ENCODE data around the gene PTPRD. TPM values are rescaled to one million over a fixed set of nuclear protein-coding genes. Genes with fewer than 3 reads are reported as not detected.

PTPRD gene
- polyA plus RNA-seq, 1 experiment, result 0.39 TPM

DNA sequence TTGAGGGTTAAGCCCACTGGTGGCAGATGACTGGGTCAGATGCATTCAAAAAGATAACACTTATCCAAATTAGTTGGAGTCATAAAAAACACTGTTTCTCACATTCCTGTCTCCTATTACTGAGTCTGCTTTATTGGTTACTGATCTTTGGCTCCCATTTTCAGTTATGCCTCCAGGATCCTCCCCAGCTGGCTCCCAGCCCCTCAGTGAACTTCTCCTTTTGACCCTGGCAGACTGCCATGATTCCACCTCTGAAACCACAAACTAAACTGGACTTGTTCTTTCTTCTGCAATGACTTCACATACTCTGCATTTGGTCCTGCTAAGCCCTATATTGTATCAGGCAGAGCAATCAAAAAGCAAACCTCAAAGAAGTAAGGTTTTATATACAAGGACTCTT lies 1952.4 kb downstream of the PTPRD start:
- DNase-seq (ENCODE audit: low read depth), result no peak
- ChIA-PET CTCF (no interaction called here), POLR2A (no interaction called here)
- H3K36me3 ChIP-seq (ENCODE audit: control insufficient read depth, insufficient read depth, low read length), result no peaks in the 10 kb centered on the region
- H3K4me3 ChIP-seq (ENCODE audit: low read depth, low read length), result no peak overlapping the region
- H3K27me3 ChIP-seq (ENCODE audit: control insufficient read depth, insufficient read depth, low read length), result no peaks in the 10 kb centered on the region
- no peak for TF ChIP-seq CTCF (IDR thresholded peaks at IDR 0.05; ENCODE audit: insufficient read depth, low read depth, low read length)

DNA sequence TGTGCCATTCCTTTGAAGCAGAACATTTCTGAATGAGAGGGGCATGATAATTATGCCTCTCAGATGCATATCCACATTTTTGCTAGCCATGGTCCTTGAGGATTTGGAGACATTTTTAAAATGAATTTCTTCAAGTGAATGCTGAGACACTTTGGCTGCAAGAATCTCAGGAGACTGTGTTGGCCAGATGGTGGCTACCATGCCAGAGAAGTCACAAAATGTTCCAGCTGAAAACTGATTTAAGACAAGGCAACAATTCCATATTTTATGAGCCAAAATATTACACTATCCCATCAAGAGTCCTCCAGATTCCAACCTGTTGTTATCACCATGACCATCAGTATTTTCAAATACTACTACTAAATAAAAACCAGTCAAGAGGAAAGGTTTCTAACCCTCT lies 1953.7 kb downstream of the PTPRD start:
- H3K27me3 ChIP-seq (ENCODE audit: control insufficient read depth, insufficient read depth, low read length), result no peaks in the 10 kb centered on the region
- CTCF ChIA-PET, result no interaction called here
- H3K4me3 ChIP-seq (ENCODE audit: low read depth, low read length), result no peak overlapping the region
- H3K36me3 ChIP-seq (ENCODE audit: control insufficient read depth, insufficient read depth, low read length), result no peaks in the 10 kb centered on the region
- no peak for DNase-seq (ENCODE audit: low read depth)
- POLR2A ChIA-PET, result no interaction called here
- TF ChIP-seq CTCF (IDR thresholded peaks at IDR 0.05; ENCODE audit: insufficient read depth, low read depth, low read length), result no peak

GRCh38 chr9:8655071-8655470 lies 1957.7 kb downstream of the PTPRD start:
- ChIA-PET POLR2A (no interaction called here), CTCF (no interaction called here)
- Histone ChIP-seq H3K27me3 (ENCODE audit: control insufficient read depth, insufficient read depth, low read length) (no peaks in the 10 kb centered on the region), H3K4me3 (ENCODE audit: low read depth, low read length) (no peak overlapping the region), H3K36me3 (ENCODE audit: control insufficient read depth, insufficient read depth, low read length) (no peaks in the 10 kb centered on the region)
- TF ChIP-seq CTCF (IDR thresholded peaks at IDR 0.05; ENCODE audit: insufficient read depth, low read depth, low read length), result no peak
- no peak for DNase-seq (ENCODE audit: low read depth)

GRCh38 chr9:8653855-8654254 lies 1958.9 kb downstream of the PTPRD start:
- CTCF ChIA-PET, result no interaction called here
- POLR2A ChIA-PET, result no interaction called here
- no peak for DNase-seq (ENCODE audit: low read depth)
- Histone ChIP-seq H3K27me3 (ENCODE audit: control insufficient read depth, insufficient read depth, low read length) (no peaks in the 10 kb centered on the region), H3K4me3 (ENCODE audit: low read depth, low read length) (no peak overlapping the region), H3K36me3 (ENCODE audit: control insufficient read depth, insufficient read depth, low read length) (no peaks in the 10 kb centered on the region)
- TF ChIP-seq CTCF (IDR thresholded peaks at IDR 0.05; ENCODE audit: insufficient read depth, low read depth, low read length), result no peak

- no peak for DNase-seq (ENCODE audit: low read depth)
- no peak overlapping the region for H3K4me3 ChIP-seq (ENCODE audit: low read depth, low read length)
- no peaks in the 10 kb centered on the region for H3K36me3 ChIP-seq (ENCODE audit: control insufficient read depth, insufficient read depth, low read length)
- POLR2A ChIA-PET, result no interaction called here
- H3K27me3 ChIP-seq (ENCODE audit: control insufficient read depth, insufficient read depth, low read length), result no peaks in the 10 kb centered on the region
- TF ChIP-seq CTCF (IDR thresholded peaks at IDR 0.05; ENCODE audit: insufficient read depth, low read depth, low read length), result no peak
- CTCF ChIA-PET, result no interaction called here
These were observed 1959.7 kb downstream of the PTPRD start for GRCh38 chr9:8653111-8653510.
